Activated CD8-positive, alpha-beta memory T cell treated with anti-CD3 and anti-CD28 coated beads, Interleukin-2, amount 50 U/mL, for 48 hours (primary cell): ENCODE results near the gene BACH2.
"Not testable (repeated sequence)": the region's sequence is repeated elsewhere in the genome, so short reads cannot be mapped to it uniquely, and the experiment has no call there.

Source experiments
- DNase-seq: peaks from one replicate; pipeline ENCODE4 v3.0.0-alpha.2; 2020

Gene BACH2

GRCh38 chr6:90296341-90297114, at the start of gene BACH2:
Gene BACH2 (minus strand): TSS chr6:90296843. CDS start chr6:90008844, 287,999 bp downstream.
- peak; percentile 95 for DNase-seq

GRCh38 chr6:90343576-90343975, 46.9 kb upstream of the BACH2 start:
- DNase-seq, result no peak

GRCh38 chr6:90338409-90338808, 41.8 kb upstream of the BACH2 start:
- no peak for DNase-seq

- no peak for DNase-seq
These were observed 39.8 kb upstream of the BACH2 start for GRCh38 chr6:90336388-90336947.

- DNase-seq, result no peak
These were observed 37.3 kb upstream of the BACH2 start for GRCh38 chr6:90333928-90334327.

- not testable (repeated sequence) for DNase-seq
These were observed 36.4 kb upstream of the BACH2 start for GRCh38 chr6:90332978-90333543.

GRCh38 chr6:90329386-90330077, 32.9 kb upstream of the BACH2 start:
- DNase-seq, result no peak

GRCh38 chr6:90328004-90328403, 31.4 kb upstream of the BACH2 start:
- DNase-seq, result no peak

- DNase-seq, result no peak
These were observed 29.9 kb upstream of the BACH2 start for GRCh38 chr6:90326404-90327057.

GRCh38 chr6:90323706-90324105, 27.1 kb upstream of the BACH2 start:
- no peak for DNase-seq

GRCh38 chr6:90322976-90323474, 26.4 kb upstream of the BACH2 start:
- no peak for DNase-seq

- no peak for DNase-seq
These were observed 23.5 kb upstream of the BACH2 start for GRCh38 chr6:90319979-90320685.

GRCh38 chr6:90319044-90319443, 22.4 kb upstream of the BACH2 start:
- DNase-seq, result no peak

- no peak for DNase-seq
These were observed 19.3 kb upstream of the BACH2 start for GRCh38 chr6:90315986-90316385.

GRCh38 chr6:90315354-90315950, 18.8 kb upstream of the BACH2 start:
- no peak for DNase-seq

GRCh38 chr6:90314514-90314913, 17.9 kb upstream of the BACH2 start:
- DNase-seq, result no peak

- no peak for DNase-seq
These were observed 14.9 kb upstream of the BACH2 start for GRCh38 chr6:90311569-90311968.

GRCh38 chr6:90305800-90306448, 9.3 kb upstream of the BACH2 start:
- DNase-seq, result no peak

- no peak for DNase-seq
These were observed 7.7 kb upstream of the BACH2 start for GRCh38 chr6:90304308-90304707.

- DNase-seq, result no peak
These were observed 6.4 kb upstream of the BACH2 start for GRCh38 chr6:90303039-90303438.

- DNase-seq, result no peak
These were observed 5.7 kb upstream of the BACH2 start for GRCh38 chr6:90302320-90302719.
